A172 (cell line): ENCODE data around the gene CAMKK2. TPM values are rescaled to one million over a fixed set of nuclear protein-coding genes. Genes with fewer than 3 reads are reported as not detected.
"Not testable (repeated sequence)": the region's sequence is repeated elsewhere in the genome, so short reads cannot be mapped to it uniquely, and the experiment has no call there.

Experiments
- DNase-seq: peaks from one replicate; pipeline ENCODE4 v3.0.0-alpha.2; 2015; ENCODE audit warnings: low spot score
- total RNA-seq: library from RNA; depleted of rRNA; stranded (reverse); fragments of >200 nt; shearing (Covaris generic); gene quantifications from 2 replicates; pipeline ENCODE4 v1.2.3, GENCODE V29; 2014

The CAMKK2 gene
- total RNA-seq, 1 experiment from 2014 or later = 9.6 TPM

DNA sequence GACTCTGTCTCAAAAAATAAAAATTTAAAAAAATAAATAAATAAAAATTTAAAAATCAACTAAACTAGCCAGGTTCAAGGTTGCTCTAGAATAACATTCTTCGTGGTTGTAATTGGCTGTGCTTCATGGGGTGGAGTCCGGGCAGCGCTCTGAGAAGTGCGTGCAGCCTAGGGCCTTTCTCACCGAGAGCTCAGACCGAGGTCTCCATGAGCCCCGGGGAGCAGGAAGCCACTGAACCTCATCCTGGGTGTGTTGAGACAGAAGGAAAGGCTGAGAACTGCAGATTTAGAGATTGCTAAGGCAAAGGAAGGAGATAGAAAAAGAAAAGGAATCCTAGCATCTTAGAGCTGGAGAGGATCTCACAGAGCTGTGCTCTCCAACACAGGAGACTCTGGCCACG, 71.9 kb downstream of the CAMKK2 start:
- no peak for DNase-seq

DNA sequence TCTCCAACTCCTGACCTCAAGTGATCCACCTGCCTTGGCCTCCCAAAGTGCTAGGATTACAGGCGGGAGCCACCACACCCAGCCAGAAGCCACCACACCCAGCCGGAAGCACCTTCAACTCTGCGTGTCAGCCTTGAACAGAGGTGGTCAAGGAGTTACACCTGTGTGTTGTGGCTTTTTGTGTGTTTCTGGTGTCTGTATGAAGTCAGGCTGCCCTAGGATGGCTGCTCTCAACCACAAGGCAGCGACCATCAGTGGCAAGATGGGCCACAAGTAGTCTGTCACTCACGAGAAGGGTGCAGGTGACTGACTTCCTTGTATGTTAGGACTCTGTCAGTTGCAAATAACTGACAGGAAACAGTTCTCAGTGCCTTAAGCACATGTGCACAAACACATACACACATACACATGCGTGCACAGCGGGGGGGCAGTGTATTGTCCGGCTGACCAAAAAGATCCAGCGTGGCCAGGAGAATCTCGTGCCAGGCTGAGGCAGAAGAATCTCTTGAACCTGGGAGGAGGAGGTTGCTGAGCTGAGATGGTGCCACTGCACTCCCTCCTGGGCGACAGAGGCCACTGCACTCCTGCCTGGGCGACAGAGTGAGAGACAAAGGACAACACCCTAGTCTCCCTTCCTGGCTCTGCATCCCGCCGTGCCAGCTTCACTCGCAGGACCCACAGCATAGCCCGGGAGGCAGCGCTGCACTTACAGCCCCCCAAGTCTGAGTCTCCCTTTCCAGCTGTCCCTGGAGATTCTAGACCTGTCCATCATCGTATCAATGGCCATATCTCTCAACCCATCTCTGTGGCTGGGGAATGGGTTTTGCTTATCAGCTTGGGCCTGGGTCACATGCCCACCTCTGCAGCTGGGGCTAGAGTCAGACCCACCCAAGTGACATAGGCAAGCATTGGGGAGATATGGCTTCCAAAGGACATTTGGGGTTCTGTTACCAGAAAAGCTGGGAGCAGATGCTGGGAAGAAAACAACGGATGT, 72.9 kb downstream of the CAMKK2 start:
- DNase-seq = no peak

DNA sequence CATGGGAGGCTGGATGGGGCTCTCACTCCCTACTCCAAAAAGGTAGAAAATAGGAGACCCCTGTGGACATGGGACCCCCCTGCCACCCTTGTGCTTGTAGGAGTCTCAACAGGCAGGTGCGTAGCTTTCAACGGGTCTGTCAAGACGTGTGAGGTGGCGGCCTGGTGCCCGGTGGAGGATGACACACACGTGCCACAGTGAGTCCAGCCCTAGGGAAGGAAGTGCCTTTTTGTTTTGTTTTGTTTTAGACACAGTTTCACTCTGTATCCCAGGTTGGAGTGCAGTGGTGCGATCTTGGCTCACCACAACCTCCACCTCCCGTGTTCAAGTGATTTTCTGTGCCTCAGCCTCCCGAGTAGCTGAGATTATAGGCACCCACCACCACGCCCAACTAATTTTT, 73.7 kb downstream of the CAMKK2 start:
- DNase-seq = no peak

DNA sequence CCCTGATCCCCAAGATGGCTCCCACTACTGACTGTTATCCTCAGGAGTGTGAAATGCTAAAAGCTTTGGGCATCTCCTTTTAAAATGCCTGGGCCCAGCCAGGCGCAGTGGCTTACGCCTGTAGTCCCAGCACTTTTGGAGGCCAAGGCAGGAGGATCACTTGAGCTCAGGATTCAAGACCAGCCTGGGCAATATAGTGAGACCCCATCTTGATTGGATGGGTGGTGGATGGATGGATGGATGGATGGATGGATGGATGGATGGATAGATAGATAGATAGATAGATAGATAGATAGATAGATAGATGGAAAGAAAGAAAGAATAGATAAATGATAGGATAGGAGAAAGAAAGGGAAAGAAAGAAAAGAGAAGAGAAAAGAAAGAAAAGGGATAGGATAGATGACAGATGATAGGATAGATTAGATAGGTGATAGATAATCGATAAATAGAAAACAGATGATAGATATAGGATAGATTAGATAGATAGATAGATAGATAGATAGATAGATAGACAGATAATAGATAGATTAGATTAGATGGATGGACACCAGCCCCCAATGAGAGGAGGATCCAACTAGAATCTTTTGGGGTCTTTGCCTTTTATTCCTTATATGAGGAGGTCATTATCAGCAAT, 77.0 kb downstream of the CAMKK2 start:
- DNase-seq = no peak

DNA sequence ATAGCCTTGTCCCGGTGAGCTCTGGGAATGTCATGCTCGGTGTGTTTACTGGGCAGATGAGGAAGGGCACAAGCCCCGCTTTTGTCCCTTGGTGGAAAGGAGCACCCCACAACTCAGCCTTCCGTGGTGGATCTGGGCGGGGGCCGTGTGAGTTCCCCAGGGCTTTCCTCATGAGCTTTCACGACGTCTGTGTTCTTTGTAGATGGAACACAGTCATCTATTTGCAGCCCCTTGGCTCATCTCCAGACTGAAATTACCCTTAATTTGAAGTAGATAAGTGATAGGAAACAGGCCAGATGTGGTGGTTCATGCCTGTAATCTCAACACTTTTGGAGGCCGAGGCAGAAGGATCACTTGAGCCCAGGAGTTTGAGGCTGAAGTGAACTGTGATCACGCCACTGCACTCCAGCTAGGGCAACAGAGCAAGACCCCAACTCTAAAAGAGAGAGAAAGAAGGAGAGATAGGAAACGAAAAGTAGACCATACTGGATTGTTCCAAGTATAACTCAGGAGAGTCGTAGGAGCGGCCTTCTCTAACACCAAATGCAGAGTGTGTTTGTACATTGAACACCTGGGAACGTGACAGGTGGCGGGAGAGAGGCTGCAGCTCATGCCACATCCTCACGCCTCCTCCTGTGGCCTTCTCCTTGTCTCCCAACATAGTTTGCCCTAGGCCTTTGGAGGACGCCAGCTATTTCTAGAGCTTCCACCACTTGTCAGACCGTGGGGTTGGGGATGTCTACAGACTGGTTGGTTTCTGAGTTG, 77.7 kb downstream of the CAMKK2 start:
- DNase-seq = no peak

DNA sequence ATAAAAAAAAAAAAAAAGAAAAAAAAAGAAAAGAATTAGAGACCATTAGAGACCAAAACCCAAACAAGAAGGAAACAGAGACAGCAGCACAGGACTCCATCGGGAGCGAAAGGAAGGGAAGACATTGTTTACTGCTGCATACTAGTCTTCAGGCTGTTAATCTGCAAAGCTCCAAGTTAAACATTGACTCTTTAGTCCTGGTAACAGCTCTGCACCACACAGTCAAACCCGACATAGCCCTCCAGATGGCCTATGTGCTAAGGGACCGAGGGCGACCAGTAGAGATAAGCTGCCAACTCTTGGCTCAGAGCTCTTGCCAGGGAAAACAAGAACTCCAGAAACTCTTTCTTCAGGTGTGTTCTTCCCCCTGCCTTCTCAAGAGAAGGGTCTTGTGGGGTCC, 78.7 kb downstream of the CAMKK2 start:
- DNase-seq = no peak

DNA sequence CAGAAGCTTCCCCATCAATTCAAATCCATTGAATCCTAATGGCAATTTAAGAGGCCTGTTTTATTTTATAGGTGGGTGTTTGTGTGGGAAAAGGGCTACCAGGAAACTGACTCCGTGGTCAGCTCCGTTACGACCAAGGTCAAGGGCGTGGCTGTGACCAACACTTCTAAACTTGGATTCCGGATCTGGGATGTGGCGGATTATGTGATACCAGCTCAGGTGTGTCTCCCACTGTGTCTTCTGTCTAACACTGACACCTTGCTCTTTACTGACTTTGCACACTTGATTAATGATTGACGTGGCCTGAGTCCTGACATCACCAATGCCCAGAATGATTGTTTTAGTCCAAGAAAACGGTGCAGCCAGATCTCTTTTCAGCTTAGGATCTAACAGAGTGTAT, 79.4 kb downstream of the CAMKK2 start:
- DNase-seq = peak; percentile 28

DNA sequence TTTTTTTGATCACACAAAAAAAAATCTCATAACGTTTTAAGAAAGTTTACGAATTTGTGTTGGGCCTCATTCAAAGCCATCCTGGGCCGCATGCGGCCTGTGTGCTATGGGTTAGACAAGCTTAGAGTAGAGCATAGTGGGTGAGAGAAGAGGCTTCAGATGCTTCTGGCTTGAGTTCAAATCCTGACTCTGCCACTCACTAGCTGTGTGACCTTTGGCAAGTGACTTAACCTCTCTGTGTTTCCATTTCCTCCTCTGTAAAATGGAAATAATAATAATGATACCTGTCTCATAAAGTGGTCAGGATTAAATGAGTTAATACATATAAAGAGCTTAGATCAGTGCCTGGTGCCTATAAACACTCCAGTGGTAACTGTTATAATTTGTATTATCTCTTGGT, 80.4 kb downstream of the CAMKK2 start:
- DNase-seq = no peak

DNA sequence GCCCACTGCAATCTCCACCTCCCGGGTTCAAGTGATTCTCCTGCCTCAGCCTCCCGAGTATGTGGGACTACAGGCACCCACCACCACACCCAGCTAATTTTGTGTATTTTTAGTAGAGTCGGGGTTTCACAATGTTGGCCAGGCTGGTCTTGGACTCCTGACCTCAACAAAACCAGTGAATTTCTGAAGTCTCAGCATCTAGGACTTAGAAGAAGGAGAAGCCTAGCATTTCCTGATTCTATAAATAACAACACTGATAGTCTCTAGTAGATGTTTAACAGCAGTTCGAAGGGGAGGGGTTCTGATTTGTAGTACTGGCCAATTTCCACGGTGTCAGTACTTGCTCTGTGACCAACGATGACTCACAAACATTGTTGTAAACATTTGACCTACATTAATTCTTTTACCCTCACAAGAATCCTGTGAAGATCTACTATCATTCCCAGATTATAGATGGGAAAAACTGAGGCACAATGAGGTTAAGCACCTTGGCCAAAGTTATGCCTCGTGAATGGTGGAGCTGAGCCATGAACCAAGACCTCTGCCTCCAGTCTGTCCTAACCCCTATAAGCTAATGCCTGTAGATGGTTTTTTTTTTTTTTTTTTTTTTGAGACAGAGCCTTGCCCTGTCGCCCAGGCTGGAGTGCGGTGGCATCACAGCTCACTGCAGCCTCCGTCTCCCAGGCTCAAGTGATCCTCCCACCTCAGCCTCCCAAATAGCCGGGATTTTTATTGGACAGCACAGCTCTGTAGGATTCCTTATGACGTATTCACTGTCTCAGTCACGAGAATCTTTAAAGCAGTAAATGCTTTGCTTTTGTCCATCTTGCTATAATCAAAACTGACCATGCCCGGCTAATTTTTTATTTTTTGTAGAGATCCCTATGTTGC, 81.4 kb downstream of the CAMKK2 start:
- DNase-seq = peak; percentile 97

DNA sequence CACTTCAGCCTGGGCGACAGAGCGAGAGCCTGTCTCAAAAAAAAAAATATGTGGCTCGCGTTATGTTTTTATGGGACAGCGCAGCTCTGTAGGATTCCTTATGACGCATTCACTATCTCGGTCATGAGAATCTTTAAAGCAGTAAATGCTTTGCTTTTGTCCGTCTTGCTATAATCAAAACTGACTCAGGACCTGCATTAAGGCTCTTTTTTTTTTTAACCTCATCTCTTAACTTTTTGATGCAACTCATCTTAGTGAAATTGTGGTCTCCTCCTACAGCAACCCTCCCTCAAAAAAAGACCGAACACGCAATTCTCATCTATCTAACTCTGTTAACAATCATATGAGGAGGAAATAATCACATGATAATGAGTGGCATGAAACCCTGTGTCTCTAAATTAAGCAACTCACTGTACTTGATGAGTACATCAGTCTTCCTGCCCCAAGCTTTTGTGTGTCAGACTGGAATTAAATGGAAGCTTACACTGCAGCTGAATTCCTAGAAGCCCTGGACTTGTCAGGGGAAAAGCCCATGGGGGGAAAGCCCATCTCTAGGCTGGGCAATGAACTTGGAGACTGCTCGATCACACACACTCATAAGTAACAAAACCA, 82.2 kb downstream of the CAMKK2 start:
- peak; percentile 58 for DNase-seq

DNA sequence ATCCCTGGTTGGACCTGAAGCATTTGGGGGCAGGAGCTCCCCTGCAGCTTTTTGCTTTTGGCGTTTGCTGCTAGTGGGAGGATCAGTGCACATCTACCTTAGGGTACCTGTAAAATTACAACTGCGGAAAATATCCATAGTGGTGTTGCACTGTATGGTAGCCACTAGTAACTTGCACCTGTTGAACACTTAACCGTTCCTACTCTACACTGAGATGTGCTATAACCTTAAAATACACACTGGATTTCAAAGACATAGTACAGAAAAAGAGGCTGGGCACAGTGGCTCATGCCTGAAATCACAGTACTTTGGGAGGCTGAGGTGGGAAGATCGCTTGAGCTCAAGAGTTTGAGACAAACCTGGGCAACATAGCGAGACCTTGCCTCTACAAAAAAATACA, 83.6 kb downstream of the CAMKK2 start:
- no peak for DNase-seq

DNA sequence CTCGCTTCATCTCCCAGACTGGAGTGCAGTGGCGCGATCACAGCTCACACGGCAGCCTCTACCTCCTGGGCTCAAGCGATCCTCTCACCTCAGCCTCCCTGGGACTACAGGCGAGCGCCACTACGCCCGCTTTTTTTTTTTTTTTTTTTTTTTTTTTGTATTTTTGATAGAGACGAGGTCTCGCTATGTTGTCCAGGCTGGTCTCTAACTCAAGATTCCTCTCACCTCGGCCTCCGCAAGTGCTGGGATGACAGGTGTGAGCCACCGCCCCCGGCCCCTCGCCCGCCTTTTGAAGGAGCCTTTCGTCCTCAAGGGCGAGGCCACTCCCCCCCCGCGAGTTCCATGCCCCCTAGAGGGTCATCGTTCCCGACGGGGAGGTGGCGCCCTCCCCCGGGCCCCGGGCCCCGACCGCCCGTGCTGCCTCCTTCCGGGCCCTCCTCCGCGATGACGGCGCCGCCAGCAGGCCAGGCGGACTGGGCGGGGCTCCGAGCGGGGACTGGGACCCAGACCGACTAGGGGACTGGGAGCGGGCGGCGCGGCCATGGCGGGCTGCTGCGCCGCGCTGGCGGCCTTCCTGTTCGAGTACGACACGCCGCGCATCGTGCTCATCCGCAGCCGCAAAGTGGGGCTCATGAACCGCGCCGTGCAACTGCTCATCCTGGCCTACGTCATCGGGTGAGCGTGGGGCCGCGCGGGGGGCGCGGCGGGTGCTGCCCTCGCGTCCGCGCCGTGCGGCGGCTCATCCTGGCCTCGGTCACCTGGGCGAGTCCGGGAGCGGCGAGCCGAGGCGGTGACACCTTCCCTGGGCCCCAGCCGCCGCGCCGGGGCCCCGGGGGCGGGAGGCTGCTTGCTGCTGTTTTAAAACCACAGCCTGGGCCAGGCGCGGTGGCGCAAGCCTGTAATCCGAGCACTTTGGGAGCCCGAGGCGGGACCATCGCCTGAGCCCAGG, 86.6 kb downstream of the CAMKK2 start, which contains the start of gene P2RX4:
Gene P2RX4, plus strand, starts transcription at position 506 of the 949 bp plus-strand sequence. Its CDS starts 36 bp downstream, at position 542.
- peak; percentile 52 for DNase-seq

DNA sequence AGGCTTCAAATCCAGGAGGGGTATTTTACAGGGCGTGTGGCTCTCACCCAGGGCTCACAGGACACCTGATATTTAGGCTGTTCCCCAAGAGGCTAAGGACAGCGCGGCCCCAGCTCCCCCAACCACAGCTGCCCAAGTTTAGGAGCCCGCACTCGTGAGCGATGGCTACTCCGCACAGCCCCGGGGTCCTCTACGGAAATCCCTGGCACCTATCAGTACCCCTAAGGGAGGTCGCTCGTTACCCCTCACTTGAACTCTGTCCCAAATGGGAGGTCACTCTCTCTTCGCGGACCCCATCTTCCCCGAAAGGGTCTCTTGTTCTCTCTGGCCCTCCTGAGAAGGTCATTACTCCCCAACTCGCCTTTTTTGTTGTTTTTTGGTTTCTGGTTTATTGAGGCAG, 87.3 kb downstream of the CAMKK2 start:
- DNase-seq = no peak

DNA sequence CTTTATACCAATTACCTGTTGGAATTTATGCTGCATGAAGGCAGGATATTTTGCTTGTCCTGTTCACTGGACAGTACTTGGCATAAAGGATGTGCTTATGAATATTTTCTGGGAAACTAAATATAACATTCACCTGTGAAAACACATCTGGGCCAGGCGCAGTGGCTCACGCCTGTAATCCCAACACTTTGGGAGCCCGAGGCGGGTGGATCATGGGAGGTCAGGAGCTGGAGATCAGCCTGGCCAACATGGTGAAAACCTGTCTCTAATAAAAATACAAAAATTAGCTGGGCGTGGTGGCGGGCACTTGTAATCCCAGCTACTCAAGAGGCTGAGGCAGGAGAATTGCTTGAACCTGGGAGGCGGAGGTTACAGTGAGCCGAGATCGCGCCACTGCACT, 87.9 kb downstream of the CAMKK2 start:
- DNase-seq = not testable (repeated sequence)

DNA sequence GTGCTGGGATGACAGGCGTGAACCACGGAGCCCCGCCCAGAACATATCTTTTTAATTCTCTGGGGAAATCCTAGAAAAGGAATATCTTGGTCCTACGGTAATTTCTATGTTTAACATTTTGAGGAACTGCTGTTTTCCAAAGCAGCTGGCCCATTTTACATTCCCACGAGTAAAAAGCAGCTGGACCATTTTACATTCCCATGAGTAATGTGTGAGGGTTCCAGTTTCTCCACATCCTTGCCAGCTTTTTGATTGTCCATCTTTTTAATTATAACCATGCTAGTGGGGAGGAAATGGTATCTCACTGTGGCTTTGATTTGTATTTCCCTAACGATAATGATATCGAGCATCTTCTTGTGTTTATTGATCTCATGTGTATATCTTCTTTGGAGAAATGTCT, 91.0 kb downstream of the CAMKK2 start:
- DNase-seq = no peak

DNA sequence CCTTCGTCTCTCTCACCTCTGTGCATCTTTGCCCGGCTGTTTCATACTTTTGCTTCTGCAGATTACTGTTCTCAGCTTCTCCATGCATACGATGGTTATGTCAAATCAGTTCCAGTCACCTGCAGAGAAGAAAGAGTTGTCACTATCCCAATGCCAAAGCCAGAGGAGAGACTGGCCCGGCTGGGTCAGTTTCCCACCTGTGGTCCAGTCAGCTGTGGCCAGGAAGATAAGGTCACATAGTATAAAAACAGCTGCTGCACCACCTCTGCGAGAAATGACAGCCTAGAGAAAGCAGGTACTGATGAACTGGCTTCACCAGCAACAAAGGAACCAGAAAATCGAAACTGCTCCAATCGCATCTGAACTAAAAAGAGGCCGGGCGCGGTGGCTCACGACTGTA, 93.0 kb downstream of the CAMKK2 start:
- no peak for DNase-seq

DNA sequence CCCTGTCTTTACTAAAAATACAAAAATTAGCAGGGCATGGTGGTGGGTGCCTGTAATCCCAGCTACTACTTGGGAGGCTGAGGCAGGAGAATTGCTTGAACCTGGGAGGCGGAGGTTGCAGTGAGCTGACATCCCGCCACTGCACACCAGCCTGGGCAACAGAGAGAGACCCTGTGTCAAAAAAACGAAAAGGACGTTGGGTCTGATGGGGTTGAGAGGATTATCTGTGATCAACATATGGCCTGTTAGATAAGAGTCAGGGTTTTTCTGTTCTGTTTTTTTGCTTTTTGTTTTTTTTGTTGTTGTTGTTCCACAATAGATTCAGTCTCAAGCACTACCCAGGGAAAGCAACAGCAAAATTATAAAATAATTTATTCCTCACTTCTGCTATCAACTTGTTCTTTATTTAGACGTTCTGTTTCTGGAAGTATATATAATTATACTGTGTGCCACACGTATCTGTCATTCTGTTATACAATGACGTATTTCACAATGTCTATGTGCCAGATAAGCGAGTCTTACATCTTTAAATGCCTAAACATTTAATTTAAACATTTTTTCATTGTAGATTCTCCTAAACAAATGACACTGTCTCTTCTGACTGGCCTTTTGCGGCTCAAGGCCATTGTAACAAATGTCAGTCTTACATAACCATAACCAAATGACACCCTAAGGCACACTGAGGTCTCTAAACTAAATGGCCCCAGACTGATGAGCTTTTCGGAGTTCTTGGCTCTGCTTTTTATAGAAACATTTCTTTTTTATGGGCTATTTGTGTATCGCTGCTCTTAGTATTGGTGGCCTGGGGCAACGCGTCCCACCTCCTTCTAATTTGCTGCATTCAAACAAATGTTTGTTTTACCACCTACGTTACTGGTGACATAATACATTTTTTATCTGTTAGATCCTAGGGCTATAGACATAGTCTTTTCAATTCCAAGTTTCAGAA, 93.8 kb downstream of the CAMKK2 start:
- no peak for DNase-seq

DNA sequence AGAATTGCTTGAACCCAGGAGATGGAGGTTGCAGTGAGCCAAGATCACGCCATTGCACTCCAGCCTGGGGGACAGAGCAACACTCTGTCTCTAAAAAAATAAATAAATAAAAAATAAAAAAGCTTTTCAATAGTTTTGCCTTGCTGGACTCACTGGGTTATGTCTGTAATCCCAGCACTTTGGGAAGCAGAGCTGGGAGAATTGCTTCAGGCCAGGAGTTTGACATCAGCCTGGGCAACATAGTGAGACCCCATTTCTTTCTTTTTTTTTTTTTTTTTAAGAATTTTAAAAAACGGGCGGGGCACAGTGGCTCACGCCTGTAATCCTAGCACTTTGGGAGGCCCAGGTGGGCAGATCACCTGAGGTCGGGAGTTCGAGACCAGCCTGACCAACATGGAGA, 95.4 kb downstream of the CAMKK2 start:
- DNase-seq = not testable (repeated sequence)
